Measurements from ENCODE around the gene FAM81A.
"Not testable (repeated sequence)": the region's sequence is repeated elsewhere in the genome, so short reads cannot be mapped to it uniquely, and the experiment has no call there.

FAM81A gene

DNA sequence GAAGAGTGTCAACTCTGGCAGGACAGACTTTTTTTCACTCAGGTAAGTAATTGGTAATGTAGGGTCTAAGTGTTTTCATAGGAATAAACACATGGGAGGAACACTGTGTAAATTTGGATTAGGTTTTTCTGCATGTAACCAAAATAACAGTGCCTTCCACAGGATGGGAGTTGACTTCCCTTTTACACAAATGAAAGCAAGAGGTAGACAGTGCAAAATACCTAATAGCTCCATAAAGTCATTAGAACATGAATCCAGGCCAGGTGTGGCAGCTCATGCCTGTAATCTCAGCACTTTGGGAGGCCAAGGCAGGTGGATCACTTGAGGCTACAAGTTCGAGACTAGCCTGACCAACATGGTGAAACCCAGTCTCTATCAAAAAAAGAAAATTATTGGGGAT is 39.8 kb upstream of the FAM81A start:
- no peak for DNase-seq (ENCODE audit: low read depth, low spot score)
- H3K4me3 ChIP-seq (ENCODE audit: low read depth, low read length) = no peak overlapping the region
- TF ChIP-seq, protein P1, sequence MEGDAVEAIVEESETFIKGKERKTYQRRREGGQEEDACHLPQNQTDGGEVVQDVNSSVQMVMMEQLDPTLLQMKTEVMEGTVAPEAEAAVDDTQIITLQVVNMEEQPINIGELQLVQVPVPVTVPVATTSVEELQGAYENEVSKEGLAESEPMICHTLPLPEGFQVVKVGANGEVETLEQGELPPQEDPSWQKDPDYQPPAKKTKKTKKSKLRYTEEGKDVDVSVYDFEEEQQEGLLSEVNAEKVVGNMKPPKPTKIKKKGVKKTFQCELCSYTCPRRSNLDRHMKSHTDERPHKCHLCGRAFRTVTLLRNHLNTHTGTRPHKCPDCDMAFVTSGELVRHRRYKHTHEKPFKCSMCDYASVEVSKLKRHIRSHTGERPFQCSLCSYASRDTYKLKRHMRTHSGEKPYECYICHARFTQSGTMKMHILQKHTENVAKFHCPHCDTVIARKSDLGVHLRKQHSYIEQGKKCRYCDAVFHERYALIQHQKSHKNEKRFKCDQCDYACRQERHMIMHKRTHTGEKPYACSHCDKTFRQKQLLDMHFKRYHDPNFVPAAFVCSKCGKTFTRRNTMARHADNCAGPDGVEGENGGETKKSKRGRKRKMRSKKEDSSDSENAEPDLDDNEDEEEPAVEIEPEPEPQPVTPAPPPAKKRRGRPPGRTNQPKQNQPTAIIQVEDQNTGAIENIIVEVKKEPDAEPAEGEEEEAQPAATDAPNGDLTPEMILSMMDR (IDR thresholded peaks at IDR 0.05; ENCODE audit: insufficient read depth, low read length, missing control alignments) = no peak
- POLR2A ChIA-PET = no interaction called here
- CTCF ChIA-PET = no interaction called here

DNA sequence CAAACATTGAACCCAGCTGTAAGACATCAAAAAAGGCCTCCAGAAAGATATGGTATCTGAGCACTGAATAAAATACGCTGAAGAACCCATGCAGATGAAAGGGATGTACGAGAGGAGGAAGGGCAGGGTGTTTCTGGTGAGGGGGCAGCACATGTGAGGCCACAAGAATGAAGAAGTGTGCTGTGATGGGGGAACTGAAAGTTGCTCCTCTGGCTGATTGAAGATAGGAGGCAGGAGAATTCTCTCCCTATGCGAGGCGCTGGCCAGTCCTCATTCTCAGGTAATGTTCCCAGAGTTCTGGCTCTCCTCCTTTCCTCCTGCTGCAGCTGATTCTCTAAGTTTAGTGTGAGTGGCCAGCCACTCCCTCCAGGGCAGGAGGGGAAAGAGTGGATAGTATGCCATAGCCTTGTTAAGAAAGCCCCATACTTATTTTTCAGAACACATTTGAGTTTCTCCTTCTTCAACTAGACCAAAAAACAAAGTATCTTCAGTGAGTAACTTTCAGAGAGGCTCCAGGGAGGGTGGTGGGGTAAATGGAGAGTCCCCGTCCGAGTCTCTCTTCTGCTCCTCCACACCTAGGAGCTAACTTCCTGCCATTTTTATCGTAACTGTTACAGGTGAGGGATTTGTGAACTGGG is 38.4 kb upstream of the FAM81A start:
- ChIA-PET CTCF (no interaction called here), POLR2A (no interaction called here)
- DNase-seq (ENCODE audit: low read depth, low spot score) = no peak
- no peak overlapping the region for H3K4me3 ChIP-seq (ENCODE audit: low read depth, low read length)
- TF ChIP-seq, protein P1 (IDR thresholded peaks at IDR 0.05; ENCODE audit: insufficient read depth, low read length, missing control alignments) = no peak

DNA sequence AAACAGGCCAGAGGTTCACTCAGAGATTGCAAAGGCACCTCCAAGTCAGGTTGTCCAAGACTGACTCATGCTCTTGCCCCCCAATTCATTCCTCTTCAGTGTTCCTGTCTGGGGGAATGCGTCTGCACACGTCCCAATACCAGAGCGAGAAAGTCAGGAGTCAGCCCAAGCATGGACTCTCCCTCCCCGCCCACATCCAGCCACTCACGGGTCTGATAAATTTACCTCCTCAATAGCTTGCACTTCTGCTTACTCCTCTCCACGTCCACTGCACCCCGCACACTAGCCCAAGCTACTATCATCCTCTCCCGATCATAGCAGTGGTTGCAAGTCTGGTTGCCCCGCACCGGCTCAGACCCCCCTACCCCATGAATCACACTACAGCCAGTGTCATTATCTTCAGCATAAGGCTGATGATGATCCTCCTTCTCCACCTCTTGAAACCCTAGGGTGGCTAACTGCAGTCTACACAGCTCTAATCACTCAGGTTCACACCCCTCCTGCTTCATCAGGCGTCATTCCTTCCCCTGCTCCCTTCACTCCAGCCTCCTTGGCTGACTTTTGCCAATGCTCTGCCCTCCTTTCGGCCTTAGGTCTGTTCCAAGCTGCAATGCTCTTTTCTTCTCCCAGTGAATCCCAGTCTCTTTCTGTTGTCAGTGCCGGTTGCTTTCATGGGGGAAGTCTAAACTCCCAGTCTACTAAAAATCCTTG is 37.7 kb upstream of the FAM81A start:
- DNase-seq (ENCODE audit: low read depth, low spot score) = no peak
- TF ChIP-seq, protein P1 (IDR thresholded peaks at IDR 0.05; ENCODE audit: insufficient read depth, low read length, missing control alignments) = no peak
- POLR2A ChIA-PET = no interaction called here
- H3K4me3 ChIP-seq (ENCODE audit: low read depth, low read length) = no peak overlapping the region
- CTCF ChIA-PET = no interaction called here

DNA sequence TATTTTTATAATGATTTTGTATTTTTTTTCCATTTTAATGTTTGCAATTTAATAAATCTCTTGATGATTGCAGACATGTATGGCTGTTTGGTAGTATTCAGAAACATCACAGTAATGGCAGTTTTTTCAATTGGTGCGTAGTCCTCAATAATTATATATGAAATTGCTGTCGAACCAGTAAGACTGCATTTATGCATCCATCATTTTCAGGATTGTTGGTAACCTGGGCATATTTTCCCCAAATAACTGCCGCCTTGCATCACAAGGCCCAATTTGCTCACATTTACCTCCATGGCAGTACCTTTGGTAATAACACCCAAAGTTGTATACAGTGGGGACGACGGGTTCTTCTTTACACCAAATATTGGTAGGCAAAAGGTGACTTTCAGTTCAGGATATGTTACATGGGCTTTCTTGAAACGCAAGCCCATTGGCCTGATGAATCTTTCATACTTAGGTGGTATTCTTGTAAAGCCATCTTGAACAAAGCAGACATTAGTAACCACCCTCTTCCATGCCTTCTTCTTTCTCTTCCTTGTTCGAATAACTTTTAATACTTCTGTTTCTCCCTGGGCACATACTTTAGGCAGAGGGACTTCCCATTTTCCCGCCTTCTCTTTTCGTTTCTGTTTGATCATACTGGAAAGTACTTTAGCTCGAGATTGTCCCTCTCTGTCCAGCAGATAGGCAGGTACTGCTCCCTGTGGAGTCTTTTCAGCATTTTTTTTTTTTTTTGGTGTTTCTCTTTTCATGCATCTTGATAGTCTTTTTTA is 36.7 kb upstream of the FAM81A start:
- H3K4me3 ChIP-seq (ENCODE audit: low read depth, low read length); DNase-seq (ENCODE audit: low read depth, low spot score); POLR2A ChIA-PET; CTCF ChIA-PET: not testable (repeated sequence)

DNA sequence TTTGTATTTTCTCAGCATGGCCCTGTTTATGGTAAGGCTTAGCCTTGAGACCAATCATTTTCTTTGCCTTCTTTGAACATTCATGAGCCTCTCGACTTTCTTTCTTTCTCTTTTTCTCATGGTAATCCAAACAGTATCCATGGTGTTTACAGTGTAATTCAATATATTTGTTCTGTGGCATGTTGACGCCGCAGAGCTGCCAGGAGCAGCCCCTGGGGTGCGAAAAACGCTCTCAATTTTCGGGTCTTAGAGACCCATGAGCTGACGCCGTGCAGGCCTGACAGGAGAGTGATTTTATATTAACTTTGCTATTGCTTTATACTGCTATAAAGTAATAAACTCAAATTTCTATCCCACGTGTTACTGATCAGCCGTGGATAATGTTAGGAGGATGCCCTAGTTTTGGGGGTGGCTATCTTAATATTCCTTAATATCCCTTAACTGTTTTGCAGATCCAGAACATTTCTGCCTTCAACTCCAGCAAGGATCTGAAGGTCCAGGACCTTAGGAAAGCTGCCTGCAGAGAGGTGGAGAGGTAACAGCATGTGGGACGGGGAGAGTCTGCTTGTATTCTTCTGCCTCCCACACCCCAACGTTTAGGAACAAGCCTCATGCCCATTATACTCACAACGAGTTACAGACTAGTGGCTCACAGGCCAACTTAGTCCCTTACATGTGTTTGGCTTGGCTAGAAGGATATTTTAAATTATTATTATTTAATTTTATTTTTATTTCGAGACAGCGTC is 36.0 kb upstream of the FAM81A start:
- no peak for DNase-seq (ENCODE audit: low read depth, low spot score)
- no peak overlapping the region for H3K4me3 ChIP-seq (ENCODE audit: low read depth, low read length)
- ChIA-PET CTCF (no interaction called here), POLR2A (no interaction called here)
- TF ChIP-seq, protein P1 (IDR thresholded peaks at IDR 0.05; ENCODE audit: insufficient read depth, low read length, missing control alignments) = no peak

DNA sequence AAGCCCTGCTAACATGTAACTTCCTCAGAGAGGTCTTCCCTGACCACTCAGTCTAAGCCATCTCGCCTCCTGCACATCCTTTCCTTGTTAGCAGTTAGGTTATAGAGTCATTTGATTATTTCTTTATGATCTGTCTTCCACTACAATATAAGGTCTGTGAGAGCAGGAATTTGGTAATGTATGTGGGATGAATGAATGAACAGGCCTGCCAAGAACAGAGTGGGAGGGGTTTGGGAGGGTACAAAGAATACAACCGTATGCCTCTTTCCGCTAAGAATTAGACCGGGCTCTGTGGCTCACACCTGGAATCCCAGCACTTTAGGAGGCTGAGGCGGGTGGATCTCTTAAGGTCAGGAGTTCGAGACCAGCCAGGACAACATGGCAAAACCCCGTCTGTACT is 32.9 kb upstream of the FAM81A start:
- POLR2A ChIA-PET = no interaction called here
- H3K4me3 ChIP-seq (ENCODE audit: low read depth, low read length) = no peak overlapping the region
- CTCF ChIA-PET = no interaction called here
- TF ChIP-seq, protein P1 (IDR thresholded peaks at IDR 0.05; ENCODE audit: insufficient read depth, low read length, missing control alignments) = no peak
- no peak for DNase-seq (ENCODE audit: low read depth, low spot score)

Data from AG04449 (cell line).